HG03103 (cell line): ENCODE measurements around the gene CTSH.
"Not testable (repeated sequence)": the region's sequence is repeated elsewhere in the genome, so short reads cannot be mapped to it uniquely, and the experiment has no call there.

Experiments used
- ATAC-seq: cut with Tn5 transposase; IDR thresholded peaks from one replicate; pipeline ENCODE4 v1.9.1; 2021; ENCODE audit warnings: low read depth; ENCODE audit not compliant: unreplicated experiment

CTSH gene

GRCh38 chr15:78900819-78901533 is 43.9 kb downstream of the CTSH start:
- ATAC-seq: not testable (repeated sequence)

- ATAC-seq: no peak
Measured at GRCh38 chr15:78898540-78898939, 46.3 kb downstream of the CTSH start.

GRCh38 chr15:78895471-78895870 is 49.4 kb downstream of the CTSH start:
- ATAC-seq: no peak

GRCh38 chr15:78893538-78893937 is 51.3 kb downstream of the CTSH start:
- ATAC-seq: no peak

- no peak for ATAC-seq
Measured at GRCh38 chr15:78889000-78889399, 55.8 kb downstream of the CTSH start.

GRCh38 chr15:78881681-78882080 is 63.2 kb downstream of the CTSH start:
- ATAC-seq: no peak

- no peak for ATAC-seq
Measured at GRCh38 chr15:78880813-78881212, 64.0 kb downstream of the CTSH start.

- no peak for ATAC-seq
Measured at GRCh38 chr15:78880242-78880533, 64.7 kb downstream of the CTSH start.

GRCh38 chr15:78879517-78880241 is 65.2 kb downstream of the CTSH start:
- no peak for ATAC-seq

- ATAC-seq: no peak
Measured at GRCh38 chr15:78878356-78878755, 66.5 kb downstream of the CTSH start.

- ATAC-seq: not testable (repeated sequence)
Measured at GRCh38 chr15:78876954-78877353, 67.9 kb downstream of the CTSH start.

GRCh38 chr15:78875107-78875914 is 69.5 kb downstream of the CTSH start:
- no peak for ATAC-seq

- no peak for ATAC-seq
Measured at GRCh38 chr15:78873793-78874765, 70.8 kb downstream of the CTSH start.

- peak; percentile 51 for ATAC-seq
Measured at GRCh38 chr15:78872972-78873792, 71.7 kb downstream of the CTSH start.

GRCh38 chr15:78872155-78872971 is 72.5 kb downstream of the CTSH start, which contains the start of gene MORF4L1:
Gene MORF4L1, plus strand, starts transcription at chr15:78872890. Its CDS starts 128 bp downstream, at chr15:78873018.
- ATAC-seq: peak; percentile 70

- ATAC-seq: not testable (repeated sequence)
Measured at GRCh38 chr15:78871483-78872127, 73.2 kb downstream of the CTSH start.
